Measurements from ENCODE around the gene ARID2. TPM values are rescaled to one million over a fixed set of nuclear protein-coding genes. Genes with fewer than 3 reads are reported as not detected.

Gene ARID2
- total RNA-seq, 1 experiment from 2014 or later, result 15.4 TPM

GRCh38 chr12:45849289-45849688, 119.8 kb downstream of the ARID2 start:
- no peak for TF ChIP-seq EZH2 (IDR thresholded peaks at IDR 0.05; ENCODE audit: low read length, unreplicated experiment)
- TF ChIP-seq EZH2phosphoT487 (IDR thresholded peaks at IDR 0.05; ENCODE audit: borderline replicate concordance, low read length), result no peak
- TF ChIP-seq CTCF (conservative IDR thresholded peaks at IDR 0.05; ENCODE audit: low read depth, low read length), result no peak
- Histone ChIP-seq H3K4me1 (ENCODE audit: insufficient read depth, low read length) (no peaks in the 10 kb centered on the region), H3K79me2 (ENCODE audit: low read length) (no peaks in the 10 kb centered on the region), H3K9me2 (replicated peaks; ENCODE audit: low read length) (no peaks in the 10 kb centered on the region), H4K20me1 (ENCODE audit: low read length) (no peaks in the 10 kb centered on the region), H3K9ac (ENCODE audit: low read length) (no peak overlapping the region), H3K27ac (ENCODE audit: low read length) (no peak overlapping the region), H3F3A (ENCODE audit: low read length, unreplicated experiment) (no peaks in the 10 kb centered on the region), H3K4me3 (ENCODE audit: low read length) (no peak overlapping the region), H2AFZ (ENCODE audit: low read length) (no peak overlapping the region), H3K9me3 (ENCODE audit: low read length) (no peaks in the 10 kb centered on the region), H3K4me2 (ENCODE audit: low read length) (no peak overlapping the region), H3K27me3 (ENCODE audit: low read length) (no peaks in the 10 kb centered on the region), H3K36me3 (ENCODE audit: low read depth, low read length) (peaks cover 27% of the 10 kb centered on the region)
- intact Hi-C loops (cut with micrococcal nuclease), result no loop called here
- peak; percentile 17 for DNase-seq
- ATAC-seq, result peak; percentile 82
- CTCF ChIA-PET, result no interaction called here
- POLR2A ChIA-PET (ENCODE audit: unreplicated experiment), result no interaction called here
- no TSS peak for BruUV-seq (replicated peaks)

GRCh38 chr12:45850302-45850701, 120.8 kb downstream of the ARID2 start:
- TF ChIP-seq CTCF (conservative IDR thresholded peaks at IDR 0.05; ENCODE audit: low read depth, low read length) (no peak), EZH2phosphoT487 (IDR thresholded peaks at IDR 0.05; ENCODE audit: borderline replicate concordance, low read length) (no peak), EZH2 (IDR thresholded peaks at IDR 0.05; ENCODE audit: low read length, unreplicated experiment) (no peak)
- H3K9ac ChIP-seq (ENCODE audit: low read length), result no peak overlapping the region
- H3K9me2 ChIP-seq (replicated peaks; ENCODE audit: low read length), result no peaks in the 10 kb centered on the region
- H3K9me3 ChIP-seq (ENCODE audit: low read length), result no peaks in the 10 kb centered on the region
- no peaks in the 10 kb centered on the region for H3K79me2 ChIP-seq (ENCODE audit: low read length)
- H3K36me3 ChIP-seq (ENCODE audit: low read depth, low read length), result peaks cover 27% of the 10 kb centered on the region
- no peak overlapping the region for H3K27ac ChIP-seq (ENCODE audit: low read length)
- POLR2A ChIA-PET (ENCODE audit: unreplicated experiment), result no interaction called here
- no peak overlapping the region for H2AFZ ChIP-seq (ENCODE audit: low read length)
- no peaks in the 10 kb centered on the region for H3F3A ChIP-seq (ENCODE audit: low read length, unreplicated experiment)
- no peak overlapping the region for H3K4me2 ChIP-seq (ENCODE audit: low read length)
- H4K20me1 ChIP-seq (ENCODE audit: low read length), result no peaks in the 10 kb centered on the region
- no TSS peak for BruUV-seq (replicated peaks)
- H3K27me3 ChIP-seq (ENCODE audit: low read length), result no peaks in the 10 kb centered on the region
- no peak overlapping the region for H3K4me3 ChIP-seq (ENCODE audit: low read length)
- intact Hi-C loops (cut with micrococcal nuclease), result no loop called here
- no peaks in the 10 kb centered on the region for H3K4me1 ChIP-seq (ENCODE audit: insufficient read depth, low read length)
- ATAC-seq, result no peak
- no peak for DNase-seq
- CTCF ChIA-PET, result no interaction called here

GRCh38 chr12:45852508-45852907, 123.0 kb downstream of the ARID2 start:
- no TSS peak for BruUV-seq (replicated peaks)
- H2AFZ ChIP-seq (ENCODE audit: low read length), result no peak overlapping the region
- no peak overlapping the region for H3K4me3 ChIP-seq (ENCODE audit: low read length)
- H3K36me3 ChIP-seq (ENCODE audit: low read depth, low read length), result peaks cover 27% of the 10 kb centered on the region
- no peaks in the 10 kb centered on the region for H3K79me2 ChIP-seq (ENCODE audit: low read length)
- H3K27ac ChIP-seq (ENCODE audit: low read length), result no peak overlapping the region
- H3K9ac ChIP-seq (ENCODE audit: low read length), result no peak overlapping the region
- TF ChIP-seq CTCF (conservative IDR thresholded peaks at IDR 0.05; ENCODE audit: low read depth, low read length) (no peak), EZH2 (IDR thresholded peaks at IDR 0.05; ENCODE audit: low read length, unreplicated experiment) (no peak), EZH2phosphoT487 (IDR thresholded peaks at IDR 0.05; ENCODE audit: borderline replicate concordance, low read length) (no peak)
- H3K27me3 ChIP-seq (ENCODE audit: low read length), result no peaks in the 10 kb centered on the region
- POLR2A ChIA-PET (ENCODE audit: unreplicated experiment), result no interaction called here
- H3K4me1 ChIP-seq (ENCODE audit: insufficient read depth, low read length), result no peaks in the 10 kb centered on the region
- no peak overlapping the region for H3K4me2 ChIP-seq (ENCODE audit: low read length)
- DNase-seq (no peak), ATAC-seq (no peak)
- H4K20me1 ChIP-seq (ENCODE audit: low read length), result no peaks in the 10 kb centered on the region
- intact Hi-C loops (cut with micrococcal nuclease), result no loop called here
- H3F3A ChIP-seq (ENCODE audit: low read length, unreplicated experiment), result no peaks in the 10 kb centered on the region
- H3K9me2 ChIP-seq (replicated peaks; ENCODE audit: low read length), result no peaks in the 10 kb centered on the region
- CTCF ChIA-PET, result no interaction called here
- H3K9me3 ChIP-seq (ENCODE audit: low read length), result no peaks in the 10 kb centered on the region

Measured in PC-3 (cell line).